Measurements from ENCODE around the gene SLC4A1.
A peak's percentile ranks its signal among the peaks of the same experiment; 100 is the strongest.

SLC4A1 gene

DNA sequence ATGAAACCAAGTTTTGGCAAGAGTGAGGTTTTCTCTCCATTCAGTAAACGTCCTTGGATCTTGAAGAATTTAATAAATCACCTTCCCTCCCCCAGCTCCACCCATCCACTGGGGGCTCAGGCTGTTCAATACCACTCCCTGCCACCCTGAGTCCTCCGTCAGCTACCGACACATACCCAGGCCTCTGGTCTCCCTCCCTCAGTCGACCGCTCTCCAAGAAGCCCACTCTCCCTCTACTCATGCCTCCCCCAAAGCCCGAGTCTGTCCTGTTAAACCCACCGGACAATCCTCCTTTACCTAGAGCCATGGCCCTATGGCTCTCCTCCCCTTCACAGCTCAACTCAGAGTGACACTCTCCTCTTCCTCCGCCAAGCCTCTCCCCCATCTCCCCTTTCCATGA, 19.7 kb upstream of the SLC4A1 start:
- no peak for DNase-seq
- no peaks in the 10 kb centered on the region for H3K36me3 ChIP-seq (ENCODE audit: control insufficient read depth, insufficient read depth, low read length)
- no peak overlapping the region for H3K4me3 ChIP-seq (ENCODE audit: insufficient read depth, low read depth, low read length, poor library complexity, severe bottlenecking)
- no peaks in the 10 kb centered on the region for H3K9me3 ChIP-seq (ENCODE audit: control insufficient read depth, low read length)
- H3K27ac ChIP-seq (ENCODE audit: insufficient read depth, low read length, poor library complexity, severe bottlenecking) = no peak overlapping the region
- H3K4me1 ChIP-seq (ENCODE audit: control insufficient read depth, insufficient read depth, low read length, poor library complexity, severe bottlenecking) = no peaks in the 10 kb centered on the region
- H3K27me3 ChIP-seq (replicated peaks; ENCODE audit: control insufficient read depth, insufficient read depth, low read length, poor library complexity, severe bottlenecking) = no peaks in the 10 kb centered on the region

DNA sequence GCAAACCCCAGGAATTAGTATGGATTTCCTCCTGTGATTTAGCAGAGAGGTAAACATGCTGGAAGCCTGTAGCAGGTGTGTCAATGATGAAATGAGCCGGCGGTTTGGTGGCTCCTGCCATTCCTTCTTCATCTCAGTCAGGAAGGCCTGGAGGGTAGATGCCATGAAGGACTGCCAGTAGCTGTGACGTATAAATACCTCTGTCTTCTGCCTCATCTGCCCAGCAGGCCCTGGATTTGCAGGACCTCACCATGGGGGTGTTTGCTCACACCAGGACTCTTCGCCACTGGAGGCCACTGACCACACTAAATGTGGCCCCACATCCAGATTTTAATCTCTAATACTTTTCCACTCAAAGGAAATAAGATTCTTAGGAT, 16.1 kb upstream of the SLC4A1 start:
- Histone ChIP-seq H3K36me3 (ENCODE audit: control insufficient read depth, insufficient read depth, low read length) (no peaks in the 10 kb centered on the region), H3K27ac (ENCODE audit: insufficient read depth, low read length, poor library complexity, severe bottlenecking) (no peak overlapping the region), H3K27me3 (replicated peaks; ENCODE audit: control insufficient read depth, insufficient read depth, low read length, poor library complexity, severe bottlenecking) (no peaks in the 10 kb centered on the region), H3K4me1 (ENCODE audit: control insufficient read depth, insufficient read depth, low read length, poor library complexity, severe bottlenecking) (no peaks in the 10 kb centered on the region), H3K9me3 (ENCODE audit: control insufficient read depth, low read length) (no peaks in the 10 kb centered on the region), H3K4me3 (ENCODE audit: insufficient read depth, low read depth, low read length, poor library complexity, severe bottlenecking) (no peak overlapping the region)
- DNase-seq = no peak

- no peak for DNase-seq
- Histone ChIP-seq H3K27ac (ENCODE audit: insufficient read depth, low read length, poor library complexity, severe bottlenecking) (no peak overlapping the region), H3K4me3 (ENCODE audit: insufficient read depth, low read depth, low read length, poor library complexity, severe bottlenecking) (no peak overlapping the region), H3K9me3 (ENCODE audit: control insufficient read depth, low read length) (no peaks in the 10 kb centered on the region), H3K4me1 (ENCODE audit: control insufficient read depth, insufficient read depth, low read length, poor library complexity, severe bottlenecking) (no peaks in the 10 kb centered on the region), H3K27me3 (replicated peaks; ENCODE audit: control insufficient read depth, insufficient read depth, low read length, poor library complexity, severe bottlenecking) (no peaks in the 10 kb centered on the region), H3K36me3 (ENCODE audit: control insufficient read depth, insufficient read depth, low read length) (no peaks in the 10 kb centered on the region)
Measured at GRCh38 chr17:44283344-44284023, 15.5 kb upstream of the SLC4A1 start.

DNA sequence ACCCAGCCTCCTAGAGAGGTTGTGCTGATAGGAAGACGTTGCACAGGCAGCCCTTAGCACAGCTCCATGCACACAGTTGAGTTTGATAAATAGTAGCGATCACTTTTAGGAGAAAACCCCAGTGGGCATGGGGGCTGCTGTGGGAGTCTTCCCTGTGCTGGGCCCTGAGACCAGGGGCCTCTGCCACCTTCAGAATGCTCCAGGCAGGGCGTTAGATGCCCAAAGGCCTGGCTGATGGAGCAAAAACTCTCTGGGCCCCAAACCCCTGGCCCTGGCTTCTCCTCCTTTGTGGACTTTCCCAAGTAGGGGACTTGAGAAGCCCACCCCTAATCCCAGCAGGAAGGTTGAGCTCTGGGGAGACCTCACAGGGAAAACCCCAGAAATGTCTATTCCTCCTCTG, 14.3 kb upstream of the SLC4A1 start:
- Histone ChIP-seq H3K36me3 (ENCODE audit: control insufficient read depth, insufficient read depth, low read length) (no peaks in the 10 kb centered on the region), H3K4me3 (ENCODE audit: insufficient read depth, low read depth, low read length, poor library complexity, severe bottlenecking) (no peak overlapping the region), H3K27me3 (replicated peaks; ENCODE audit: control insufficient read depth, insufficient read depth, low read length, poor library complexity, severe bottlenecking) (no peaks in the 10 kb centered on the region), H3K4me1 (ENCODE audit: control insufficient read depth, insufficient read depth, low read length, poor library complexity, severe bottlenecking) (no peaks in the 10 kb centered on the region), H3K27ac (ENCODE audit: insufficient read depth, low read length, poor library complexity, severe bottlenecking) (no peak overlapping the region), H3K9me3 (ENCODE audit: control insufficient read depth, low read length) (no peaks in the 10 kb centered on the region)
- DNase-seq = no peak

DNA sequence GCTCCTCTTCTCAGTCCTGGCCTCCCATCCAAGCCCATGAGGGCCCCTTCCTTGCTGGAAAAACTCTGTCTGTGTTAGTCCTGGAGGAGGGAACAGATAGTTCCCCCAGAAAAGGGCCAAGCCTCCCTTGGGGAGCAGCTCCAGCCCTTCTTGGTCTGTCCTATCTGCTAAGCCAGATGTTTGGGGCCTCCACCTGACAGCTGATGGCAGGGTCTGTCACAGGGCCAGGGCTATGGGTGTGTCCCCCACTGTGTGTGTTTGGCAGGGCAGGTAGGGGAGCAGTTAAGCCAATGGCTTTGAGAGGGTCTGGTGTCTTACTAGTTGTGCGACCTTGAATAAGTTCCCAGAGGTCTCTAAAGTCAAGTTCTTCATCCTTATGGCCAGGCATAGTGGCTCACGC, 13.6 kb upstream of the SLC4A1 start:
- Histone ChIP-seq H3K4me1 (ENCODE audit: control insufficient read depth, insufficient read depth, low read length, poor library complexity, severe bottlenecking) (no peaks in the 10 kb centered on the region), H3K4me3 (ENCODE audit: insufficient read depth, low read depth, low read length, poor library complexity, severe bottlenecking) (no peak overlapping the region), H3K36me3 (ENCODE audit: control insufficient read depth, insufficient read depth, low read length) (no peaks in the 10 kb centered on the region), H3K9me3 (ENCODE audit: control insufficient read depth, low read length) (no peaks in the 10 kb centered on the region), H3K27ac (ENCODE audit: insufficient read depth, low read length, poor library complexity, severe bottlenecking) (no peak overlapping the region), H3K27me3 (replicated peaks; ENCODE audit: control insufficient read depth, insufficient read depth, low read length, poor library complexity, severe bottlenecking) (no peaks in the 10 kb centered on the region)
- no peak for DNase-seq

- no peak for DNase-seq
- Histone ChIP-seq H3K4me3 (ENCODE audit: insufficient read depth, low read depth, low read length, poor library complexity, severe bottlenecking) (no peak overlapping the region), H3K36me3 (ENCODE audit: control insufficient read depth, insufficient read depth, low read length) (no peaks in the 10 kb centered on the region), H3K4me1 (ENCODE audit: control insufficient read depth, insufficient read depth, low read length, poor library complexity, severe bottlenecking) (no peaks in the 10 kb centered on the region), H3K27ac (ENCODE audit: insufficient read depth, low read length, poor library complexity, severe bottlenecking) (no peak overlapping the region), H3K27me3 (replicated peaks; ENCODE audit: control insufficient read depth, insufficient read depth, low read length, poor library complexity, severe bottlenecking) (no peaks in the 10 kb centered on the region), H3K9me3 (ENCODE audit: control insufficient read depth, low read length) (no peaks in the 10 kb centered on the region)
Measured at GRCh38 chr17:44280392-44280937, 12.5 kb upstream of the SLC4A1 start.

GRCh38 chr17:44279666-44280391, 11.9 kb upstream of the SLC4A1 start:
- Histone ChIP-seq H3K4me3 (ENCODE audit: insufficient read depth, low read depth, low read length, poor library complexity, severe bottlenecking) (no peak overlapping the region), H3K9me3 (ENCODE audit: control insufficient read depth, low read length) (no peaks in the 10 kb centered on the region), H3K27me3 (replicated peaks; ENCODE audit: control insufficient read depth, insufficient read depth, low read length, poor library complexity, severe bottlenecking) (no peaks in the 10 kb centered on the region), H3K4me1 (ENCODE audit: control insufficient read depth, insufficient read depth, low read length, poor library complexity, severe bottlenecking) (no peaks in the 10 kb centered on the region), H3K36me3 (ENCODE audit: control insufficient read depth, insufficient read depth, low read length) (no peaks in the 10 kb centered on the region), H3K27ac (ENCODE audit: insufficient read depth, low read length, poor library complexity, severe bottlenecking) (no peak overlapping the region)
- DNase-seq = peak in 1 of 3 donors; percentile 9

DNA sequence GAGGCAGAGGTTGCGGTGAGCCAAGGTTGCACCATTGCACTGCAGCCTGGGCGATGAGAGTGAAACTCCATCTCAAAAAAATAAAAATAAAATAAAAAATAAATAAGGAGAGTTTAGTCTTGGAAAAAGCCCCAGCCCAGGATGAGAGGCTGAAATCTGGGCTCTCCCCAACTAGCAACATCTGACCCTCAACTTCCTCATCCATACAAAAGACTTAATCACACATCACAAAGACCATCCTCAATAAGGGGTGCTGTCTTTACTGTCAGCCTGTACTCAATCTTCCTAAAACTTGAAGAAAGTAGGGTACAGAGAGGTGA, 11.4 kb upstream of the SLC4A1 start:
- Histone ChIP-seq H3K27me3 (replicated peaks; ENCODE audit: control insufficient read depth, insufficient read depth, low read length, poor library complexity, severe bottlenecking) (no peaks in the 10 kb centered on the region), H3K9me3 (ENCODE audit: control insufficient read depth, low read length) (no peaks in the 10 kb centered on the region), H3K4me1 (ENCODE audit: control insufficient read depth, insufficient read depth, low read length, poor library complexity, severe bottlenecking) (no peaks in the 10 kb centered on the region), H3K27ac (ENCODE audit: insufficient read depth, low read length, poor library complexity, severe bottlenecking) (no peak overlapping the region), H3K4me3 (ENCODE audit: insufficient read depth, low read depth, low read length, poor library complexity, severe bottlenecking) (no peak overlapping the region), H3K36me3 (ENCODE audit: control insufficient read depth, insufficient read depth, low read length) (no peaks in the 10 kb centered on the region)
- no peak for DNase-seq

GRCh38 chr17:44277976-44278375, 10.0 kb upstream of the SLC4A1 start:
- Histone ChIP-seq H3K4me3 (ENCODE audit: insufficient read depth, low read depth, low read length, poor library complexity, severe bottlenecking) (no peak overlapping the region), H3K4me1 (ENCODE audit: control insufficient read depth, insufficient read depth, low read length, poor library complexity, severe bottlenecking) (no peaks in the 10 kb centered on the region), H3K27me3 (replicated peaks; ENCODE audit: control insufficient read depth, insufficient read depth, low read length, poor library complexity, severe bottlenecking) (no peaks in the 10 kb centered on the region), H3K36me3 (ENCODE audit: control insufficient read depth, insufficient read depth, low read length) (no peaks in the 10 kb centered on the region), H3K9me3 (ENCODE audit: control insufficient read depth, low read length) (no peaks in the 10 kb centered on the region), H3K27ac (ENCODE audit: insufficient read depth, low read length, poor library complexity, severe bottlenecking) (no peak overlapping the region)
- no peak for DNase-seq

GRCh38 chr17:44273607-44274006, 5.7 kb upstream of the SLC4A1 start:
- no peak for DNase-seq
- no peaks in the 10 kb centered on the region for H3K36me3 ChIP-seq (ENCODE audit: control insufficient read depth, insufficient read depth, low read length)
- H3K27ac ChIP-seq (ENCODE audit: insufficient read depth, low read length, poor library complexity, severe bottlenecking) = no peak overlapping the region
- no peaks in the 10 kb centered on the region for H3K4me1 ChIP-seq (ENCODE audit: control insufficient read depth, insufficient read depth, low read length, poor library complexity, severe bottlenecking)
- no peak overlapping the region for H3K4me3 ChIP-seq (ENCODE audit: insufficient read depth, low read depth, low read length, poor library complexity, severe bottlenecking)
- H3K27me3 ChIP-seq (replicated peaks; ENCODE audit: control insufficient read depth, insufficient read depth, low read length, poor library complexity, severe bottlenecking) = no peaks in the 10 kb centered on the region
- no peaks in the 10 kb centered on the region for H3K9me3 ChIP-seq (ENCODE audit: control insufficient read depth, low read length)

Measured in effector memory CD4-positive, alpha-beta T cell (primary cell).